Left ventricle myocardium inferior (tissue), 1 donor: ENCODE measurements around the gene CNR1. TPM values are rescaled to one million over a fixed set of nuclear protein-coding genes. Genes with fewer than 3 reads are reported as not detected.

Experiments
- DNase-seq: peaks from one replicate; pipeline ENCODE4 v3.0.0-alpha.2; 2020
- H3K27ac ChIP-seq: fragments of 200-600 bp; replicated peaks from 2 replicates; pipeline ENCODE4 v1.8.0; 2021
- H3K27me3 ChIP-seq: fragments of 200-600 bp; 2 replicates; pipeline ENCODE4 v1.8.0; 2021; ENCODE audit warnings: low read depth
- H3K36me3 ChIP-seq: fragments of 200-600 bp; 2 replicates; pipeline ENCODE4 v1.8.0; 2021
- H3K4me1 ChIP-seq: fragments of 200-600 bp; 2 replicates; pipeline ENCODE4 v1.8.0; 2021
- H3K4me3 ChIP-seq: fragments of 200-600 bp; 2 replicates; pipeline ENCODE4 v1.8.0; 2021; ENCODE audit warnings: mild to moderate bottlenecking, moderate library complexity
- H3K9me3 ChIP-seq: fragments of 200-600 bp; replicated peaks from 2 replicates; pipeline ENCODE4 v1.8.0; 2021
- intact Hi-C: fragments of 100-400 bp; cut with micrococcal nuclease; formaldehyde crosslinking; loops from one replicate; pipeline ENCODE4 v1.11.0; 2022
- total RNA-seq: library from RNA; stranded (reverse); fragmentation: NEBNext Ultra II Directional; extraction: Animal tissue kit (Norgen Biotek cat#: 25700); gene quantifications from one replicate; pipeline ENCODE4 v1.2.1, GENCODE V29; 2021
- TF ChIP-seq, protein P1 (sequence below): fragments of 200-600 bp; IDR thresholded peaks from 2 replicates; pipeline ENCODE4 v1.8.0; 2021; ENCODE audit warnings: antibody characterized with exemption, mild to moderate bottlenecking, borderline replicate concordance
- donor health status: DM: no; HTN: yes; CAD: no; lungs with severe emphysema.

The CNR1 gene
- total RNA-seq, 1 donor from 2014 or later, result 0.66 TPM

- no peak overlapping the region for H3K27ac ChIP-seq
- TF ChIP-seq, protein P1, sequence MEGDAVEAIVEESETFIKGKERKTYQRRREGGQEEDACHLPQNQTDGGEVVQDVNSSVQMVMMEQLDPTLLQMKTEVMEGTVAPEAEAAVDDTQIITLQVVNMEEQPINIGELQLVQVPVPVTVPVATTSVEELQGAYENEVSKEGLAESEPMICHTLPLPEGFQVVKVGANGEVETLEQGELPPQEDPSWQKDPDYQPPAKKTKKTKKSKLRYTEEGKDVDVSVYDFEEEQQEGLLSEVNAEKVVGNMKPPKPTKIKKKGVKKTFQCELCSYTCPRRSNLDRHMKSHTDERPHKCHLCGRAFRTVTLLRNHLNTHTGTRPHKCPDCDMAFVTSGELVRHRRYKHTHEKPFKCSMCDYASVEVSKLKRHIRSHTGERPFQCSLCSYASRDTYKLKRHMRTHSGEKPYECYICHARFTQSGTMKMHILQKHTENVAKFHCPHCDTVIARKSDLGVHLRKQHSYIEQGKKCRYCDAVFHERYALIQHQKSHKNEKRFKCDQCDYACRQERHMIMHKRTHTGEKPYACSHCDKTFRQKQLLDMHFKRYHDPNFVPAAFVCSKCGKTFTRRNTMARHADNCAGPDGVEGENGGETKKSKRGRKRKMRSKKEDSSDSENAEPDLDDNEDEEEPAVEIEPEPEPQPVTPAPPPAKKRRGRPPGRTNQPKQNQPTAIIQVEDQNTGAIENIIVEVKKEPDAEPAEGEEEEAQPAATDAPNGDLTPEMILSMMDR, result no peak
- H3K9me3 ChIP-seq, result no peaks in the 10 kb centered on the region
- H3K4me1 ChIP-seq, result no peaks in the 10 kb centered on the region
- no peak for DNase-seq
- H3K27me3 ChIP-seq, result peaks cover 26% of the 10 kb centered on the region
- H3K36me3 ChIP-seq, result no peaks in the 10 kb centered on the region
- H3K4me3 ChIP-seq, result no peak overlapping the region
- intact Hi-C loops, result no loop called here
Observed at GRCh38 chr6:88183471-88183870, 17.3 kb upstream of the CNR1 start.

GRCh38 chr6:88179692-88180091, 13.5 kb upstream of the CNR1 start:
- Histone ChIP-seq H3K36me3 (no peaks in the 10 kb centered on the region), H3K27me3 (peaks cover 33% of the 10 kb centered on the region), H3K4me3 (no peak overlapping the region), H3K9me3 (no peaks in the 10 kb centered on the region), H3K4me1 (no peaks in the 10 kb centered on the region), H3K27ac (no peak overlapping the region)
- TF ChIP-seq, protein P1, result no peak
- DNase-seq, result no peak
- intact Hi-C loops, result no loop called here

DNA sequence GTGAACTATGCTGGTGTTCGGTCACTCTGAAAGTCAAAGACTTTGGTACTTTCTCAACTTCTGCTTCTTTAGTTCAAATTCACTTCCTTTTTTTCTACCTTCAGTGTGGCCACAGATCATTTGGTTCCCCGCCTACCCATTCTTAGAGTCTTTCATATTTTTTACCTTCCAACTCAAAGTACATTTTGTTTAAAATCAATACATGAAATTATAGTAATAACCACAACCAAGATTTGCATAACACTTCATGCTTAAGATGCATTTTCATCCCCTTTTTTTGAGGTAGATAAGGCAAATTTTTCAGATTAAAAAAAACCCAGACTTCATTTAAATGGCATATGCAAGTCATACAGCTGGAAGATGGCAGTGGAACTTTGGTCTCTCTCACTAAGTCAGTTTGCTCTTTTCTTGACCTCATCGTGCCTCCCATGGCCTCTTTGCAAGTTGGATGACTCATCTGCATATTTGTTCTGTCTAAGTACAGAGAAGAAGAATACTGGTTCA, 11.9 kb upstream of the CNR1 start:
- TF ChIP-seq, protein P1, result no peak
- no peaks in the 10 kb centered on the region for H3K4me1 ChIP-seq
- intact Hi-C loops, result no loop called here
- peaks cover 33% of the 10 kb centered on the region for H3K27me3 ChIP-seq
- DNase-seq, result no peak
- no peaks in the 10 kb centered on the region for H3K9me3 ChIP-seq
- no peak overlapping the region for H3K27ac ChIP-seq
- H3K36me3 ChIP-seq, result no peaks in the 10 kb centered on the region
- no peak overlapping the region for H3K4me3 ChIP-seq

DNA sequence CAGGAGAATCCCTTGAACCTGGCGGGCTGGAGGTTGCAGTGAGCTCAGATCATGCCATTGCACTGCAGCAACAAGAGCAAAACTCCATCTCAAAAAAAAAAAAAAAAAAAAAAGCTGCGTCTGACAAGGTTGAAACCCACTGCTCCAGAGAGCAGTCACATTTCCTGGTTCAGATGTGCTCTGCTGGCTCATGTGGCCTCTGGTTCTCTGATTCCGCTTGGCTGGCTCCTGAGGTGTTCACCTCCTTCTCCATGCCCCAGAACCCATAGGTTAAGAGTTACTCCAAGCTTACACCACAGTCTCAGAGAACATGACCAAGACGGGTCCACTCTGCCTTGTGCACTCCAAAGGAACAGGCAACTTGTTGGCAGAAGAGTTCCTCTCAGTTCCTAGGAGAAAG, 8.8 kb upstream of the CNR1 start:
- Histone ChIP-seq H3K27ac (no peak overlapping the region), H3K9me3 (no peaks in the 10 kb centered on the region), H3K36me3 (no peaks in the 10 kb centered on the region), H3K4me1 (no peaks in the 10 kb centered on the region), H3K4me3 (no peak overlapping the region), H3K27me3 (peaks cover 37% of the 10 kb centered on the region)
- DNase-seq, result no peak
- intact Hi-C loops, result no loop called here
- TF ChIP-seq, protein P1, result no peak

DNA sequence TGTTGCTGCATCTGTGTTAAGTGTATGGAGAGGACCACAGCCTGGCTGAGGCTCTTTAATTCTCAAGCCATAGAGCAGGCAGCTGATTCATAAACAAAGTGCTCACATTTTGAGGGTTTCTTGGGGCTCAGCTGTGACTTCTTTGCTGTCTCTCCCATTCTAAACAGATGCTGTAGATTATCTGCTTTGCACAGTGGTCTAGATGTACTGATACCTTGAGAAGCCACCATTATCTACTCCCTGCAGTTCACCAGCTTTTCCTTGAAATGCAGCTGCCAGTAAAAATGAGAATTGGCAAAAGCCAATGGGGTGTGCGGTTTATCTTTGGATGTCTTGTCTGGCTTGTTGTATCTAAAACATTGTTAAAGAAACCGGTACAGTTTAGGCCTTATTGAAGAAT, 5.2 kb upstream of the CNR1 start:
- no peak overlapping the region for H3K27ac ChIP-seq
- H3K9me3 ChIP-seq, result no peaks in the 10 kb centered on the region
- intact Hi-C loops, result no loop called here
- DNase-seq, result no peak
- H3K27me3 ChIP-seq, result peaks cover 68% of the 10 kb centered on the region
- TF ChIP-seq, protein P1, result no peak
- no peak overlapping the region for H3K4me3 ChIP-seq
- peaks cover 12% of the 10 kb centered on the region for H3K4me1 ChIP-seq
- no peaks in the 10 kb centered on the region for H3K36me3 ChIP-seq
